Lung (tissue), 12 donors: ENCODE data around the gene SLC41A1. TPM values are rescaled to one million over a fixed set of nuclear protein-coding genes. Genes with fewer than 3 reads are reported as not detected.
A peak's percentile ranks its signal among the peaks of the same experiment; 100 is the strongest.

Experiments used
- ATAC-seq: fragments of 200-7000 bp; cut with Tn5 transposase; one replicate; pipeline ENCODE4 v1.9.1; 2020; ENCODE audit warnings: moderate number of reproducible peaks; ENCODE audit not compliant: insufficient read depth, low FRiP score
- DNase-seq, 3 donors: peaks; one replicate each; pipeline ENCODE4 v3.0.0-alpha.2; 2013 to 2017
- H3K27ac ChIP-seq, 2 donors: one replicate each; pipeline ENCODE4 v1.5.1; 2013; ENCODE audit warnings: mild to moderate bottlenecking in 2 of 2, moderate library complexity in 2 of 2, control low read depth in 1 of 2, inconsistent platforms in 1 of 2, low read depth in 1 of 2, low read length in 1 of 2
- H3K27me3 ChIP-seq, 3 donors: one replicate each; pipeline ENCODE4 v1.5.1; 2013; ENCODE audit warnings: low read length in 2 of 3; ENCODE audit not compliant: control insufficient read depth in 3 of 3, insufficient read depth in 3 of 3
- H3K36me3 ChIP-seq, 4 donors: one replicate each; pipeline ENCODE4 v1.5.1; 2013; ENCODE audit warnings: low read length in 4 of 4, mild to moderate bottlenecking in 1 of 4, moderate library complexity in 1 of 4; ENCODE audit not compliant: control insufficient read depth in 4 of 4, insufficient read depth in 4 of 4
- H3K4me1 ChIP-seq, 5 donors: one replicate each; pipeline ENCODE4 v1.5.1; 2013; ENCODE audit warnings: low read length in 5 of 5, mild to moderate bottlenecking in 2 of 5, moderate library complexity in 1 of 5; ENCODE audit not compliant: control insufficient read depth in 5 of 5, insufficient read depth in 5 of 5
- H3K4me3 ChIP-seq: one replicate; pipeline ENCODE4 v1.5.1; 2013; ENCODE audit warnings: mild to moderate bottlenecking, control low read depth, moderate library complexity
- H3K9ac ChIP-seq, 2 donors: one replicate each; pipeline ENCODE4 v1.5.1; 2013; ENCODE audit warnings: low read length in 2 of 2, control low read depth in 1 of 2; ENCODE audit not compliant: insufficient read depth in 1 of 2
- H3K9me3 ChIP-seq, 4 donors: one replicate each; pipeline ENCODE4 v1.5.1; 2013; ENCODE audit warnings: low read length in 3 of 4, mild to moderate bottlenecking in 1 of 4, moderate library complexity in 1 of 4; ENCODE audit not compliant: control insufficient read depth in 4 of 4, insufficient read depth in 3 of 4
- WGBS, 2 donors: extraction: QIAGEN DNeasy Blood & Tissue Kit; methylation state at CpG; one replicate each; pipeline ENCODE4 v1.1.7; 2013; 5-methylcytosine and 5-hydroxymethylcytosine counted together
- polyA plus RNA-seq, 2 donors: library from polyadenylated mRNA; stranded (reverse); fragments of 200-250 nt; gene quantifications; one replicate each; pipeline ENCODE4 v1.2.1, GENCODE V29; 2013
- total RNA-seq, 2 donors: library from RNA; depleted of rRNA in 1 of 2; stranded (reverse); fragments of >200 nt in 1 of 2; gene quantifications; one replicate each; pipeline ENCODE4 v1.2.1, GENCODE V29; 2014 to 2021
- TF ChIP-seq, protein P1 (sequence below): IDR thresholded peaks from 2 replicates; pipeline ENCODE4 v1.5.1; 2012; ENCODE audit warnings: mild to moderate bottlenecking; ENCODE audit errors: control extremely low read depth, extremely low read depth
- donor health status: control.
- donor health status: control.
- donor health status: Bipolar disorder and iron deficiency.
- donor health status: healthy.
- donor health status: DM: yes; HTN: yes; CAD: no.

SLC41A1 gene
- total and polyA plus RNA-seq, 4 donors = 11.8 to 26.9 (median 22.4) TPM

DNA sequence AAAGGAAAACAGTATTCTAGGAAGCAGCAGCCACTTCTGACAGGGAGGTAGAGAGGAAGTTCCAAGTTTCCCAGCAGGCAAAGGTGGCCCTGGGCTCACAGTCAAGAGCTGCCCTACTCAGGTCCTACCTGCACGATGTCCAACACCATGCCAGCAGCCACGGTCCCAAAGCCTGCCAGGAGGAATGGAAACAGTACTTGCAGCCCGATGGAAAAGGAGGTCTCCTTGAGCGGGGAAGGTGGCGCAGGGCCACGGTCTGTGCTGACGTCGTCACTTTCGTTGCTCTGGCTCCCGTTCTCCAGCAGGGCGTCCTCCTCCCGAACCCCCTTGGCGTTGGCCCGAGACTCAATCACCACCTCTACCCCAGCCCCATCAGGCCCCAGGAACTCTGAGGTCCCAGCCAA lies 3.1 kb downstream of the SLC41A1 start:
- Histone ChIP-seq H3K9me3 (no peaks in the 10 kb centered on the region), H3K27me3 (no peaks in the 10 kb centered on the region), H3K36me3 (peaks cover 2 to 12% (median 3%) of the 10 kb centered on the region in 4 donors), H3K4me1 (peaks cover 4 to 30% (median 18%) of the 10 kb centered on the region in 5 donors), H3K27ac (peak overlapping the region in 1 of 2 donors; percentile 38), H3K4me3 (no peak overlapping the region), H3K9ac (no peak overlapping the region)
- DNase-seq = no peak
- WGBS, 2 donors = 87 to 92% methylated on average over 14 of the region's 14 CpGs
- no peak for ATAC-seq
- TF ChIP-seq, protein P1, sequence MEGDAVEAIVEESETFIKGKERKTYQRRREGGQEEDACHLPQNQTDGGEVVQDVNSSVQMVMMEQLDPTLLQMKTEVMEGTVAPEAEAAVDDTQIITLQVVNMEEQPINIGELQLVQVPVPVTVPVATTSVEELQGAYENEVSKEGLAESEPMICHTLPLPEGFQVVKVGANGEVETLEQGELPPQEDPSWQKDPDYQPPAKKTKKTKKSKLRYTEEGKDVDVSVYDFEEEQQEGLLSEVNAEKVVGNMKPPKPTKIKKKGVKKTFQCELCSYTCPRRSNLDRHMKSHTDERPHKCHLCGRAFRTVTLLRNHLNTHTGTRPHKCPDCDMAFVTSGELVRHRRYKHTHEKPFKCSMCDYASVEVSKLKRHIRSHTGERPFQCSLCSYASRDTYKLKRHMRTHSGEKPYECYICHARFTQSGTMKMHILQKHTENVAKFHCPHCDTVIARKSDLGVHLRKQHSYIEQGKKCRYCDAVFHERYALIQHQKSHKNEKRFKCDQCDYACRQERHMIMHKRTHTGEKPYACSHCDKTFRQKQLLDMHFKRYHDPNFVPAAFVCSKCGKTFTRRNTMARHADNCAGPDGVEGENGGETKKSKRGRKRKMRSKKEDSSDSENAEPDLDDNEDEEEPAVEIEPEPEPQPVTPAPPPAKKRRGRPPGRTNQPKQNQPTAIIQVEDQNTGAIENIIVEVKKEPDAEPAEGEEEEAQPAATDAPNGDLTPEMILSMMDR = no peak

DNA sequence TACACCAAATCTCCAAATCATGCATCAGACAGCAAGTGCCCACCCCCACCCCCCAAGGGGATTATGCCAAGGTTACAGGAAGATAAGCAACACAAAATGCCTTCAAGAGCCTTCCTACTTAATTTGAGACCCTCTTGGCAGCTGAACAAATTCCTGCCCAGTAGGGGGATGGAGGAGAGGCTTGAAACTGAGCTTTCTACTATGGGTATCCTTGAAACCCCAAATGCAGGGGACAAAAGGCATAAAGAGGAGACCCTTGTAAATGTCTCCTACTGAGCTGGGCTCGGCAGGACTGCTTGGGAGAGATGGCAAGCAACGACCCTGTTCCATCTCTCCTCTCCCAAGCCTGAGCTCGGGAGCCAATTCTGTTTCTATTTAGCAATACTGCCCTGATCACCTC lies 3.5 kb downstream of the SLC41A1 start:
- TF ChIP-seq, protein P1 = no peak
- DNase-seq = no peak
- Histone ChIP-seq H3K4me3 (no peak overlapping the region), H3K27me3 (no peaks in the 10 kb centered on the region), H3K9me3 (no peaks in the 10 kb centered on the region), H3K4me1 (peaks cover 4 to 30% (median 18%) of the 10 kb centered on the region in 5 donors), H3K27ac (peak overlapping the region in 1 of 2 donors; percentile 21), H3K9ac (no peak overlapping the region), H3K36me3 (peaks cover 2 to 12% (median 4%) of the 10 kb centered on the region in 4 donors)
- 74 to 76% methylated on average over 3 of the region's 3 CpGs for WGBS, 2 donors
- no peak for ATAC-seq

DNA sequence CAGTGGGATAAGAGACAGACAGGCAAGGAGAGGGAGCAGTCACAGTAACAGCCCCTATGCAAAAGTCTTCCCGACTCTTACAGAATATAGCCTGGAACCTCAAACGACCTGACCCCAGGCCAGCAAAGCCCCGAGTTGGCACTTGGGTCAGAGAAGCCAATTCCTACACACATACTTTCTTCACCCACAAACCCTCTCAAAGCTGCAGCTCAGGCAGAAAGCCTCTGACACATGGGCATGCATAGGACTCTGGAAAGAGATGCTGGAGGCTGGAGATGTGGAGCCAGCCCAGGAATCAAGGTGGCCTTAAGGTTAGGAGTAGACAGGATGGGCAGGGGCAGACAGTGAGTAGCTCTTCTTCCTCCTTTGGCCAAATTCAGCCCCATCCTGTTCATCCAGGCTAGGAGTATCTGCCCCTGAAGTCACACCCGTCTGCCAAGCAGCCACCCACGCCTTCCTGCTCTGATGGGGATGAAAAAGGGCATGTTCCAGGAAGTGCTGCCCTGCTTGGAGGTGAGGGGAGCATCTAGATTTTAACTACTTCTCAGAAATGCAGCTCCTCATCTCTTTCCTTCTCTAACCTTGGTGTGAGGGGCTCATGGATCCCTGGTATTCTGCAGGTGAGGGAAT lies 7.8 kb downstream of the SLC41A1 start:
- Histone ChIP-seq H3K36me3 (peaks cover 2 to 11% (median 4%) of the 10 kb centered on the region in 4 donors), H3K27me3 (no peaks in the 10 kb centered on the region), H3K9me3 (no peaks in the 10 kb centered on the region), H3K27ac (no peak overlapping the region), H3K9ac (no peak overlapping the region), H3K4me1 (peaks cover 4 to 20% (median 12%) of the 10 kb centered on the region in 5 donors), H3K4me3 (no peak overlapping the region)
- no peak for DNase-seq
- TF ChIP-seq, protein P1 = no peak
- no peak for ATAC-seq
- whole genome bisulfite sequencing, 2 donors = 65 to 74% methylated on average over 5 of the region's 5 CpGs

DNA sequence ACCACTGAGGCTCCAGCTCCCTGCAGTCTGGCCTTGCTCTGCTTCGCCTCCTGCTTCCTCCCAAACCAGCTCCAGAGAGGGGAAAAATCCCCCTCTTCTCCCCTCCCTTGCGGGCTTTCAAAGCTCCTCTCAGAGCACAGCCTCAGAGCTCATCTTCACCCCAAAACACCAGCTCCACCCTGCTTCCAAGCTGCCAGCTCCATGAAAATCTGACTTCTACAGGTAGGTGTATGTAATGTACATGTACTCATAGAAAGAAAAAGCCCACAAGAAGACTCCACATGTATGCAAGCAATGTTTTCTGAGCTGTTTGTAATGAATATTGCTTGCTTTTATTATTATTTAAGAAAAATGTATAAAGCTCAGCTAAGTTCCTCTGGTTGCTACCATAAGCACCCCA lies 8.4 kb downstream of the SLC41A1 start:
- H3K27ac ChIP-seq = no peak overlapping the region
- peaks cover 4 to 16% (median 12%) of the 10 kb centered on the region in 5 donors for H3K4me1 ChIP-seq
- H3K36me3 ChIP-seq = peaks cover 2 to 8% (median 3%) of the 10 kb centered on the region in 4 donors
- DNase-seq = no peak
- ATAC-seq = no peak
- H3K27me3 ChIP-seq = no peaks in the 10 kb centered on the region
- TF ChIP-seq, protein P1 = no peak
- WGBS, 2 donors = 92 to 100% methylated on average over 2 of the region's 2 CpGs
- no peak overlapping the region for H3K4me3 ChIP-seq
- H3K9ac ChIP-seq = no peak overlapping the region
- H3K9me3 ChIP-seq = no peaks in the 10 kb centered on the region
